Liver (tissue), 9 donors: Measurements from ENCODE around the gene STRA8. TPM values are rescaled to one million over a fixed set of nuclear protein-coding genes. Genes with fewer than 3 reads are reported as not detected.

Source experiments
- DNase-seq: peaks from one replicate; pipeline ENCODE4 v3.0.0-alpha.2; 2017; ENCODE audit warnings: low spot score
- H3K27ac ChIP-seq, 2 donors: one replicate each; pipeline ENCODE4 v1.7.0; 2013; ENCODE audit warnings: inconsistent platforms in 2 of 2, low read length in 2 of 2, control low read depth in 1 of 2, low read depth in 1 of 2, mild to moderate bottlenecking in 1 of 2
- H3K27me3 ChIP-seq, 4 donors: one replicate each; pipeline versions ENCODE4 v1.6.1 to v1.7.0; 2013; ENCODE audit warnings: low read length in 3 of 4, inconsistent platforms in 1 of 4, mild to moderate bottlenecking in 1 of 4, moderate library complexity in 1 of 4; ENCODE audit not compliant: control insufficient read depth in 4 of 4, insufficient read depth in 4 of 4
- H3K36me3 ChIP-seq, 4 donors: one replicate each; pipeline versions ENCODE4 v1.6.1 to v1.7.0; 2013; ENCODE audit warnings: low read length in 3 of 4, mild to moderate bottlenecking in 3 of 4, low read depth in 1 of 4, moderate library complexity in 1 of 4; ENCODE audit not compliant: control insufficient read depth in 4 of 4, insufficient read depth in 3 of 4
- H3K4me1 ChIP-seq, 4 donors: one replicate each; pipeline versions ENCODE4 v1.6.1 to v1.7.0; 2013; ENCODE audit warnings: low read length in 3 of 4, mild to moderate bottlenecking in 3 of 4, moderate library complexity in 1 of 4; ENCODE audit not compliant: control insufficient read depth in 4 of 4, insufficient read depth in 4 of 4
- H3K4me3 ChIP-seq, 3 donors: one replicate each; pipeline versions ENCODE4 v1.6.1 to v1.7.0; 2013; ENCODE audit warnings: low read length in 3 of 3, control low read depth in 1 of 3, low read depth in 1 of 3, mild to moderate bottlenecking in 1 of 3
- H3K9ac ChIP-seq, 2 donors: one replicate each; pipeline ENCODE4 v1.7.0; 2013; ENCODE audit warnings: low read length in 2 of 2, mild to moderate bottlenecking in 2 of 2, moderate library complexity in 2 of 2, control low read depth in 1 of 2, low read depth in 1 of 2
- H3K9me3 ChIP-seq, 4 donors: one replicate each; pipeline versions ENCODE4 v1.6.1 to v1.7.0; 2013; ENCODE audit warnings: low read length in 3 of 4; ENCODE audit not compliant: control insufficient read depth in 4 of 4
- FOXA1 ChIP-seq: IDR thresholded peaks from 2 replicates; pipeline ENCODE4 v1.6.1; 2016; ENCODE audit warnings: antibody characterized with exemption
- FOXA2 ChIP-seq: IDR thresholded peaks from 2 replicates; pipeline ENCODE4 v1.6.1; 2016; ENCODE audit warnings: antibody characterized with exemption
- GABPA ChIP-seq, 2 donors: IDR thresholded peaks in 1 of 2; conservative IDR thresholded peaks in 1 of 2; 2 replicates each; pipeline ENCODE4 v1.6.1; 2016; ENCODE audit warnings: antibody characterized with exemption in 2 of 2, mild to moderate bottlenecking in 1 of 2, moderate library complexity in 1 of 2
- HNF4A ChIP-seq, 2 donors: conservative IDR thresholded peaks; 2 replicates each; pipeline ENCODE4 v1.6.1; 2016; ENCODE audit warnings: antibody characterized with exemption in 2 of 2, mild to moderate bottlenecking in 2 of 2
- JUND ChIP-seq, 2 donors: IDR thresholded peaks; 2 replicates each; pipeline ENCODE4 v1.6.1; 2016; ENCODE audit warnings: antibody characterized with exemption in 2 of 2
- SP1 ChIP-seq: IDR thresholded peaks from 2 replicates; pipeline ENCODE4 v1.6.1; 2018; ENCODE audit warnings: antibody characterized with exemption, mild to moderate bottlenecking
- TAF1 ChIP-seq: conservative IDR thresholded peaks from 2 replicates; pipeline ENCODE4 v1.6.1; 2016; ENCODE audit warnings: antibody characterized with exemption, mild to moderate bottlenecking
- YY1 ChIP-seq: IDR thresholded peaks from 2 replicates; pipeline ENCODE4 v1.6.1; 2016; ENCODE audit warnings: antibody characterized with exemption, mild to moderate bottlenecking
- WGBS: extraction: QIAGEN DNeasy Blood & Tissue Kit; methylation state at CpG from one replicate; pipeline ENCODE4 v1.1.7; 2013; 5-methylcytosine and 5-hydroxymethylcytosine counted together
- polyA plus RNA-seq, 2 donors: library from polyadenylated mRNA; stranded (reverse) in 1 of 2; unstranded in 1 of 2; fragments of 200-250 nt in 1 of 2; fragments of >200 nt in 1 of 2; fragmentation: Nextera tagmentation in 1 of 2; extraction: Ambion mirVana in 1 of 2; gene quantifications; one replicate each; pipeline versions ENCODE4 v1.2.1 to v1.2.3, GENCODE V29; 2013 to 2015
- total RNA-seq, 2 donors: library from RNA; depleted of rRNA; stranded (reverse); fragments of >200 nt; gene quantifications; one replicate each; pipeline ENCODE4 v1.2.3, GENCODE V29; 2014
- TF ChIP-seq, protein P1 (sequence below): fragments of 150-350 bp; IDR thresholded peaks from 2 replicates; pipeline ENCODE4 v1.5.1; 2017; ENCODE audit warnings: improper control_type of control experiment, low read depth, low read length; ENCODE audit not compliant: missing input control
- TF ChIP-seq, protein P2 (sequence below): IDR thresholded peaks from 2 replicates; pipeline ENCODE4 v1.6.1; 2016; ENCODE audit warnings: antibody characterized with exemption
- TF ChIP-seq, protein P3 (sequence below): IDR thresholded peaks from 2 replicates; pipeline ENCODE4 v1.6.1; 2016; ENCODE audit warnings: antibody characterized with exemption
- donor health status: healthy.
- donor health status: healthy.
- donor health status: healthy.
- donor health status: healthy.
- donor health status: healthy.

Gene STRA8
- total and polyA plus RNA-seq, 4 donors, result 0.14 TPM; not detected in 3

DNA sequence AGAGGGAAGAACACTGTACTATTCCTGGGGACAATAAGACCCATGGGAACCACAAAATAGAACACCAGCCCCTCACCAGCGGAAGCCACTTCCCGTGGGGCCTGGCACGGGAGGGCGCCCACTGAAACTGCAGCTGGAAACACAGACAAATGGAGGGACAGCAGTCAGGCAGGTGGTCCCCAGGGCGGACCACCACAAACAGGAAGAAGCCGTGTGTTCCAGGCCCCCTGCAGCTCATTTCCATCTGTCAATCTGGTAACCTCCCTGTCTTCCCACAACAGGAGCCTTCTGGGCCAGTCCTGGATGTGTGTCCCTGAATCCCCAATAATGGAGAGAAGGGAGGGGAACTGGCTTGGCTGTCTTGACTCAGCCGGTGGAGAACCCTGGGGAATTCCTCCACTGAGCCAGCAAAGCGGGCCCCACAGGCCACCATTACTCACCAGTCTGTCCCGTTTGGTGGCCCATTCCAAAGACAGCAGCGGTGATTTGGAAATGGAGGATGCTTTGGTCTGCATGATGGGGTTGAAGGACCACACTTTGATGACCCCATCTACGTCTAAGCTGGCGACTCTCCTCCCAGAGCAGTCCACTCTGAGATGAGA lies 39.0 kb upstream of the STRA8 start:
- DNase-seq, result no peak
- WGBS, result 97% methylated on average over 12 of the region's 12 CpGs

DNA sequence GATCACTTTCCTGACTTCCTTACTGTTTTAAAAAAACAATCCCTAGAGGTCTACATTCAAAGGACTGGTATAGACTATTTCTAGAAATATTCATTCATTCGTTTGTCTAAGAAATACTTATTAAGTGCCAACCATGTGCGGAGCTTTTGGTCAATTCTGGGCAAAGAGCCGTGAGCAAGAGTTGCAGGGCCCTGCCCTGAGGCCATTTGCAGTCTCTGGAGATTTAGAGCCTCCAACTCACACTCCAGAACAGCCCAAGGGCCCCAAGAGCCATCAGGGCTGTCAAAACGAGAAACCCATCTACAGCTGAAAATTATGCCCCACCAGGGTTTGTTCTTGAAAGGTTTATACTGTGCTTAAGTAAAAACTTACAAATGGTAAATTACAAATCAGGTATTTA lies 38.5 kb upstream of the STRA8 start:
- WGBS, result 95% methylated on average over 4 of the region's 4 CpGs
- no peak overlapping the region for H3K9ac ChIP-seq
- TF ChIP-seq TAF1 (no peak), FOXA1 (no peak)
- TF ChIP-seq, protein P1, sequence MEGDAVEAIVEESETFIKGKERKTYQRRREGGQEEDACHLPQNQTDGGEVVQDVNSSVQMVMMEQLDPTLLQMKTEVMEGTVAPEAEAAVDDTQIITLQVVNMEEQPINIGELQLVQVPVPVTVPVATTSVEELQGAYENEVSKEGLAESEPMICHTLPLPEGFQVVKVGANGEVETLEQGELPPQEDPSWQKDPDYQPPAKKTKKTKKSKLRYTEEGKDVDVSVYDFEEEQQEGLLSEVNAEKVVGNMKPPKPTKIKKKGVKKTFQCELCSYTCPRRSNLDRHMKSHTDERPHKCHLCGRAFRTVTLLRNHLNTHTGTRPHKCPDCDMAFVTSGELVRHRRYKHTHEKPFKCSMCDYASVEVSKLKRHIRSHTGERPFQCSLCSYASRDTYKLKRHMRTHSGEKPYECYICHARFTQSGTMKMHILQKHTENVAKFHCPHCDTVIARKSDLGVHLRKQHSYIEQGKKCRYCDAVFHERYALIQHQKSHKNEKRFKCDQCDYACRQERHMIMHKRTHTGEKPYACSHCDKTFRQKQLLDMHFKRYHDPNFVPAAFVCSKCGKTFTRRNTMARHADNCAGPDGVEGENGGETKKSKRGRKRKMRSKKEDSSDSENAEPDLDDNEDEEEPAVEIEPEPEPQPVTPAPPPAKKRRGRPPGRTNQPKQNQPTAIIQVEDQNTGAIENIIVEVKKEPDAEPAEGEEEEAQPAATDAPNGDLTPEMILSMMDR, result no peak
- H3K4me3 ChIP-seq, result no peak overlapping the region
- no peaks in the 10 kb centered on the region for H3K9me3 ChIP-seq
- no peak for DNase-seq
- no peaks in the 10 kb centered on the region for H3K4me1 ChIP-seq
- H3K27me3 ChIP-seq, result no peaks in the 10 kb centered on the region
- H3K36me3 ChIP-seq, result peaks cover 19 to 68% (median 41%) of the 10 kb centered on the region in 4 donors
- no peak overlapping the region for H3K27ac ChIP-seq

More for the DNA sequence above, 39.0 kb upstream of the STRA8 start:
- no peak overlapping the region for H3K27ac ChIP-seq
- H3K4me3 ChIP-seq, result no peak overlapping the region
- peaks cover 19 to 66% (median 41%) of the 10 kb centered on the region in 4 donors for H3K36me3 ChIP-seq
- no peak overlapping the region for H3K9ac ChIP-seq
- H3K27me3 ChIP-seq, result no peaks in the 10 kb centered on the region
- no peaks in the 10 kb centered on the region for H3K9me3 ChIP-seq
- TF ChIP-seq TAF1 (no peak), GABPA (IDR thresholded peaks at IDR 0.05 in 1 of 2, conservative IDR thresholded peaks at IDR 0.05 in 1 of 2) (no peak), HNF4A (conservative IDR thresholded peaks at IDR 0.05) (no peak)
- TF ChIP-seq, protein P2, sequence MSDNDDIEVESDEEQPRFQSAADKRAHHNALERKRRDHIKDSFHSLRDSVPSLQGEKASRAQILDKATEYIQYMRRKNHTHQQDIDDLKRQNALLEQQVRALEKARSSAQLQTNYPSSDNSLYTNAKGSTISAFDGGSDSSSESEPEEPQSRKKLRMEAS, result no peak
- peaks cover 0 to 2% (median 1%) of the 10 kb centered on the region in 4 donors for H3K4me1 ChIP-seq

DNA sequence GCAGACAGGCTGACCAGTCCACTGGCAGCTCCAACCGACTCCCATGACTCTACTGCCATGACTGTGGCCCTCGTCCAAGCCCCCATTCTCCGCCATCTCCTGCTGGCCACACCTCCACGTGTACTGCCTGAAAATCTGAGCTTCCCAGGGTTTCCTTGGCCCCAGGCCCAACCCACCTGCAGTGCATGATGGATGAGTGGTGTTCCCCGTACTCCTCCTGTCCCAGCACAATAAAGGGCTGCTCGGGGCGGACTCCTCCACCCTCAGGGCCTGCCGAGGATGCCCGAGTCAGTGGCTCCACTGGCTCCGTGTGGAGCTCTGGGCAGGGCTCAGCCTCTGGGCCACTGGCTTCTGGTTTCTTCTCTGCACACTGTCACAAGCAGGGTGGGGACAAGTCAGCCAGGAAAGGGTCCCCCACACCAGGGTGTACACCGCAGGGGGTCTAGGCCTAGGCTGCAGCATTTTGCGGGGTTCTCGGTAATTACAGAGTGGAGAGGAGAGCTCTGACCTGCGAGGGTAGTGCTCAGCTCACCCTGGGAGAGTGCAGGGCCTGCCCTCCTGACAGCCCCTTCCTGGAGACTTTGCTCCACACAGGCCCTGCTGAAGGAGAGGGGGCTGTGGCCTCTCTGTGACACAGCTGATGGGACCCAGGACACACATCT lies 37.5 kb upstream of the STRA8 start:
- H3K27ac ChIP-seq, result no peak overlapping the region
- no peak overlapping the region for H3K4me3 ChIP-seq
- no peak for DNase-seq
- no peaks in the 10 kb centered on the region for H3K9me3 ChIP-seq
- no peak overlapping the region for H3K9ac ChIP-seq
- H3K36me3 ChIP-seq, result peaks cover 19 to 68% (median 45%) of the 10 kb centered on the region in 4 donors
- H3K27me3 ChIP-seq, result no peaks in the 10 kb centered on the region
- TF ChIP-seq HNF4A (conservative IDR thresholded peaks at IDR 0.05) (no peak), YY1 (no peak), TAF1 (no peak), JUND (IDR thresholded peaks at IDR 0.05) (no peak), FOXA2 (no peak), SP1 (no peak)
- TF ChIP-seq, protein P3, sequence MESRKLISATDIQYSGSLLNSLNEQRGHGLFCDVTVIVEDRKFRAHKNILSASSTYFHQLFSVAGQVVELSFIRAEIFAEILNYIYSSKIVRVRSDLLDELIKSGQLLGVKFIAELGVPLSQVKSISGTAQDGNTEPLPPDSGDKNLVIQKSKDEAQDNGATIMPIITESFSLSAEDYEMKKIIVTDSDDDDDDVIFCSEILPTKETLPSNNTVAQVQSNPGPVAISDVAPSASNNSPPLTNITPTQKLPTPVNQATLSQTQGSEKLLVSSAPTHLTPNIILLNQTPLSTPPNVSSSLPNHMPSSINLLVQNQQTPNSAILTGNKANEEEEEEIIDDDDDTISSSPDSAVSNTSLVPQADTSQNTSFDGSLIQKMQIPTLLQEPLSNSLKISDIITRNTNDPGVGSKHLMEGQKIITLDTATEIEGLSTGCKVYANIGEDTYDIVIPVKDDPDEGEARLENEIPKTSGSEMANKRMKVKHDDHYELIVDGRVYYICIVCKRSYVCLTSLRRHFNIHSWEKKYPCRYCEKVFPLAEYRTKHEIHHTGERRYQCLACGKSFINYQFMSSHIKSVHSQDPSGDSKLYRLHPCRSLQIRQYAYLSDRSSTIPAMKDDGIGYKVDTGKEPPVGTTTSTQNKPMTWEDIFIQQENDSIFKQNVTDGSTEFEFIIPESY, result no peak
- 97% methylated on average over 14 of the region's 14 CpGs for WGBS
- no peaks in the 10 kb centered on the region for H3K4me1 ChIP-seq
